Iris pigment epithelial cell (primary cell): ENCODE results near the gene PSG4.
A peak's percentile ranks its signal among the peaks of the same experiment; 100 is the strongest.
"Not testable (repeated sequence)": the region's sequence is repeated elsewhere in the genome, so short reads cannot be mapped to it uniquely, and the experiment has no call there.

Source experiments
- DNase-seq: peaks from one replicate; pipeline ENCODE4 v3.0.0-alpha.2; 2011; ENCODE audit warnings: low read depth

The PSG4 gene

DNA sequence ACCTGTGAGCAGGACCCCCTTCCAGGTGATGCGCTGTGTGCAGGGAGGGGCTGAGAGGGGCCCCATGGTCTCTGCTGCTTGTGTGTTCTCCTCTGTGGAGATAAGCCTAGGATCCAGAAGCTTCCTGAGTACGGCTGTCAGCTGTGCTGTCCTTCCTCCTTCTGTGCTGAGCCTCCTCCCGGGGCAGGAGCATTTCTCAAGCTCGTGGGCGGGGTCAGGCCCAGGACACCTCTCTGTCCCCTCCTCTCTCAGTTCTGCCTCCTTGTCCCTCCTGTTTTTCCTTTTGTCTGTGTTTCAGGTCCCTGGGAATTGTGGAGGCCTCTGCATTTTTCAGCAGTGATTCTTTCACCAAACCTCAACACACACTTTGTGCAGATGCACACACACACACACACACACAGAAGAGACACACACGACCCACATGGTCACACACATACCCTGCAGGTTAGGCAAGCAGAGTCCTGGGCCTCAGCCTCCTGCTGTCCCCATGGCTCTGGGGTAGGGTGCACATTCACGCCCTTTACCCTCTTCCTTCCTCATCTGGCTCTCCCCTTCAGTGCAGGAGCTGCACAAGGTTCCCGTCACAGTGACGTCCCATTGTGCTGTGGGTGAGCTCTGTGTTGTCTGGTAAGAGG lies at the start of gene PSG4:
PSG4 (minus strand) TSS at position 168 of the 635 bp plus-strand sequence; CDS start at position 66, 102 bp downstream.
- DNase-seq = not testable (repeated sequence)

- not testable (repeated sequence) for DNase-seq
These were observed 46.0 kb upstream of the PSG4 start for GRCh38 chr19:43251428-43251827.

- DNase-seq = not testable (repeated sequence)
These were observed 44.9 kb upstream of the PSG4 start for GRCh38 chr19:43250296-43250695.

- DNase-seq = not testable (repeated sequence)
These were observed 43.2 kb upstream of the PSG4 start for GRCh38 chr19:43248635-43249002.

GRCh38 chr19:43247243-43247880 lies 41.9 kb upstream of the PSG4 start:
- DNase-seq = not testable (repeated sequence)

GRCh38 chr19:43245848-43246247 lies 40.4 kb upstream of the PSG4 start:
- DNase-seq = not testable (repeated sequence)

GRCh38 chr19:43242211-43242610 lies 36.8 kb upstream of the PSG4 start:
- not testable (repeated sequence) for DNase-seq

- not testable (repeated sequence) for DNase-seq
These were observed 32.8 kb upstream of the PSG4 start for GRCh38 chr19:43238213-43238612.

GRCh38 chr19:43235686-43236085 lies 30.2 kb upstream of the PSG4 start:
- peak; percentile 28 for DNase-seq

- DNase-seq = peak; percentile 16
These were observed 23.9 kb upstream of the PSG4 start for GRCh38 chr19:43229315-43229714.

DNA sequence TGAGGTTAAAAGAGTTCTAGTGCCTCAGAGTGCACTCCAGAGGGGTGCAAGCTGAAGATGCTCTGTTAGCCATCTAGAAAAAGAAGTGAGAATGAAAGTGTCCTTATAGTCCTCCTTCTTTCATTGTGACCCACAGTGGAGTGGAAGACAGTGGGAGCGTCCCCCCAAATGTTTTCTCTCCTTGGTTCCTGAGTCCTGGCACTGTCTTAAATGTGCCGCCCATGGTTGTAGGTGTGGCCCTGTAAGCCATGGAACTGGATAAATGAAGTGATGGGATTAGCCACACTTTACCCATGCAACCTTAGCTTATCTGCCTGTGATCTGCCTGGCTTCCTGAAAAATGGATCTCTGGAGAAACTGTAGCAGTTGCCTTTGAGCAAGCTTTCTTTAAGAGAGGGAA lies 23.3 kb upstream of the PSG4 start:
- not testable (repeated sequence) for DNase-seq

DNA sequence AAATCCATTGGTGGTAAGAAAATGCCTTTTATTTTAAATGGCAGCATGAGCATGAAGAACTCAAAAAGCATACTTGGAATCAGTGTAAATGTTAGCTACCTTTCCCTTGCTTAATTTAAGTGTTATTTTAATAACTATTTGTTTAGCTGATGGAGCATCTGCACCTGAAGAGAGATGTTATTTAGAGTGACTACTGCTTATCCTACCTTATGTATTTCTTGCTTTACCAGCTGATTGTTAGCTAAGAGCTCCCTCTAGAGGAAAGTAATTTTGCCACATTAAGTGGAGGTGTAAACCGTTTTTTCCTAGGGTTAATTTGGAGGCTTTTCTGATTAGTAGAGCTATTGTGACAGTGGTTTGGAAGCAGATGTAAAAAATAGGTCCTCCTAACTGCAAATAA lies 21.5 kb upstream of the PSG4 start:
- DNase-seq = not testable (repeated sequence)

GRCh38 chr19:43224855-43225253 lies 19.4 kb upstream of the PSG4 start:
- no peak for DNase-seq

GRCh38 chr19:43224201-43224854 lies 18.9 kb upstream of the PSG4 start:
- DNase-seq = peak; percentile 74

DNA sequence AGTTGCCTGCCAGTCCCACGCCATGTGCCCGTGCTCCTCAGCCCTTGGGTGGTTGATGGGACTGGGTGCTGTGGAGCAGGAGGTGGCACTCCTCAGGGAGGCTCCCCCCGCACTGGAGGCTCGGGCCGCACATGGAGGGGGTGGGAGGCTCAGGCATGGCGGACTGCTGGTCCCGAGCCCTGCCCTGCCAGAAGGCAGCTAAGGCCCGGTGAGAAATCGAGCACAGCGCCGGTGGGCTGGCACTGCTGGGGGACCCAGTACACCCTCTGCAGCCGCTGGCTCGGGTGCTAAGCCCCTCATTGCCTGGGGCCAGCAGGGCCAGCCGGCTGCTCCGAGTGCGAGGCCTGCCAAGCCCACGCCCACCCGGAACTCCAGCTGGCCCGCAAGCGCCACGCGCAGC lies 16.5 kb upstream of the PSG4 start:
- not testable (repeated sequence) for DNase-seq

DNA sequence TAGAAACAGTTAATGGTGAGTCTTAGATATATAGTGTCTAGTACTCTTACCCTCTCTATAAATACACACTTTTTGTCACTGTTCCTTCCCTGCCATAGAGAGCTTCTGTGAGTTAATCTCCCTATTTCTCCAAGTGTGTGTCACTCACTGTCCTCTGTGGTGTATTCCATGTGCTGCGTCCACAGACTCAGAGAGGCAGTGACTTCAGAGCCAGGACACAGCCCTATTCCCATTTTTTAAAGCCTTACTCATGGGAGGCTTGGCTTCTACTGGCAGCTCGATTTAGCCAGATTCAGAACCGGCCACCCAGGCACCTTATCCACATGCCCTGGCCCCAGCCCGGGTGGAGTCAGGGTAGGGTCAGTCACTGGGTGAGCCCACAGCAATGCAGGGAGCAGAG lies 13.7 kb upstream of the PSG4 start:
- DNase-seq = not testable (repeated sequence)

DNA sequence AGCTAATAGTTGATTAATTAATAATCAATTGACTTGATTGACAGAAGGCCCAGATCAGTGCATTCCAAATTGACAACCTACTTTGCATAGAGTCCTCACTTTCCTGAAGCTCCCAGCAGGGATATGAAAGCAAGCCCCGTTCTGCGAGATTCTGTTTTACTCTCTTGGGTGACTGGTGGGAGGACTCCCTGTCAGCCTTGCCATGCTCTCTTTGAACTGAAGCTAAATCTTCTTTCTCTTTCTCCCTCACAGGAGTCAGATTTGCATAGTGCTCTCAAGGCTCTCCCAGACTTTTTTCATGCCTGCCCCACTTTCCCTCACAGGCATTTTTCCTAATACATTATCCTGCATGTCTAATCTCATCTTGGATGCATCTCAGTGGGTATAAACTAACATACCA lies 10.4 kb upstream of the PSG4 start:
- DNase-seq = not testable (repeated sequence)

GRCh38 chr19:43207991-43208390 lies 2.6 kb upstream of the PSG4 start:
- no peak for DNase-seq

GRCh38 chr19:43207174-43207573 lies 1.7 kb upstream of the PSG4 start:
- DNase-seq = not testable (repeated sequence)

DNA sequence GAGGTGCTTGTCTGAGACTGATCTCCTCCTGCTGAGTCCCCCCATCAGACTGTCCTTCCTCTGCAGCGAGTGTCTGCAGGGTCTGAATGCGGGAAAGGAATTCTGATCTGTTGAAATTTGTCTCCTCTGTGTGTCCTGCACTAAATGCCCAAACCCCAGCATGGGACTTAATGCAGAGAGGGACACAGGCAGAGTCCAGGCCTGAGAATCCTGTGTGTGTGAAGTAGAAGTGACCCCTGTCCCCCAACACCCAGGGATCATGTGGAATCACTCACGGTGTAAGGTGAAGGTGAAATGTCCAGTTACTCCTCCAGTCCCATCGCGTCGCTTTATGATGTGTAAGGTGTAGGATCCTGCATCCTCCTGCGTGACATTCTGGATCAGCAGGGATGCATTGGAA lies 1.8 kb downstream of the PSG4 start:
- DNase-seq = not testable (repeated sequence)

GRCh38 chr19:43201891-43202290 lies 3.5 kb downstream of the PSG4 start:
- not testable (repeated sequence) for DNase-seq

DNA sequence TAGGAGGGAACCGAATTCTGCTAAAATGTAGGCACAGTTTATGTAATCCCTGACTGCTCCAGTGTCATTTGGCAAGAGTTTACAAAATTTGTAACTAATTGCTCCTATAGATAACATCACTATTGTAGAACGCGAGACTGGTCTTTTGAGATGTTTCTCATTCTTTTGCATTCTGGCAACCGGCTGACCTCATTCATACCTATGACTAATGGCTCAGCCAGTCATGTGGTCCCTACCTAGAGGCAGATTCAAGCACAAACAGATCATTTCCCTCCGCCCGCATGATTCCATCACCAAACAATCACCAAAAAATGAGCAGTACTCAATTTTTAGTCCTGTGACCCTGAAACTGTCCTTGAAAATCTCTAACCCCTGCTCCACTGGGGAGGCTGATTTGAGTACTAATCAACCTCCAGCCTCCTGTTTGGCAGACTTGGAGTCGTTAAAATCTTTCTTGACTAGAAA lies 4.1 kb downstream of the PSG4 start:
- DNase-seq = peak; percentile 68
